Caco-2 (cell line): ENCODE results near the gene C1orf198. TPM values are rescaled to one million over a fixed set of nuclear protein-coding genes. Genes with fewer than 3 reads are reported as not detected.

Experiments used
- BruUV-seq: library from RNA; stranded (reverse); fragments of 400-500 nt; replicated peaks from 2 replicates; lab custom pipeline; 2021; lab: Mats Ljungman, UMichigan
- CTCF ChIA-PET: fragments of 300-600 bp; sonication (Branson Sonifier 250); formaldehyde crosslinking; loops from one replicate; lab custom pipeline; 2022; ENCODE audit warnings: antibody characterized with exemption; lab: Charles Lee
- POLR2A ChIA-PET: fragments of 300-600 bp; sonication (Branson Sonifier 250); formaldehyde crosslinking; loops from one replicate; lab custom pipeline; 2022; ENCODE audit warnings: antibody characterized with exemption; lab: Charles Lee
- DNase-seq, 2 experiments: peaks; one replicate each; pipeline versions ENCODE4 v3.0.0 to v3.0.0-alpha.2; 2020 to 2022
- H3K27me3 ChIP-seq: replicated peaks from 2 replicates; pipeline ENCODE4 v1.6.0; 2011; ENCODE audit warnings: low read length; ENCODE audit not compliant: control insufficient read depth, insufficient read depth
- H3K36me3 ChIP-seq: 2 replicates; pipeline ENCODE4 v1.5.1; 2011; ENCODE audit warnings: low read length; ENCODE audit not compliant: control insufficient read depth, insufficient read depth
- H3K4me1 ChIP-seq: fragments of 250-450 bp; sonication (Bioruptor Pico); 2 replicates; pipeline ENCODE4 v1.5.1; 2020; ENCODE audit warnings: mild to moderate bottlenecking
- H3K4me3 ChIP-seq: 2 replicates; pipeline ENCODE4 v1.5.1; 2011; ENCODE audit warnings: low read depth, mild to moderate bottlenecking, control low read depth, low read length
- H3K9me3 ChIP-seq: fragments of 250-450 bp; sonication (Bioruptor Pico); 2 replicates; pipeline ENCODE4 v1.5.1; 2020; ENCODE audit warnings: mild to moderate bottlenecking, moderate library complexity
- H3K27ac Mint-ChIP-seq: one replicate; pipeline ENCODE4 v1.8.0; 2022; ENCODE audit warnings: mixed read lengths; ENCODE audit not compliant: unreplicated experiment
- H3K27me3 Mint-ChIP-seq: one replicate; pipeline ENCODE4 v1.8.0; 2022; ENCODE audit warnings: mixed read lengths; ENCODE audit not compliant: insufficient read depth, unreplicated experiment
- H3K36me3 Mint-ChIP-seq: one replicate; pipeline ENCODE4 v1.8.0; 2022; ENCODE audit warnings: mild to moderate bottlenecking, mixed read lengths; ENCODE audit not compliant: insufficient read depth, unreplicated experiment
- H3K4me1 Mint-ChIP-seq: one replicate; pipeline ENCODE4 v1.8.0; 2022; ENCODE audit warnings: low read depth, mixed read lengths; ENCODE audit not compliant: unreplicated experiment
- H3K4me3 Mint-ChIP-seq: one replicate; pipeline ENCODE4 v1.8.0; 2022; ENCODE audit warnings: mild to moderate bottlenecking, moderate library complexity, mixed read lengths; ENCODE audit not compliant: unreplicated experiment
- H3K9me3 Mint-ChIP-seq: one replicate; pipeline ENCODE4 v1.8.0; 2022; ENCODE audit warnings: mixed read lengths; ENCODE audit not compliant: unreplicated experiment
- intact Hi-C: fragments of 100-400 bp; cut with micrococcal nuclease; formaldehyde crosslinking; loops from one replicate; pipeline ENCODE4 v1.10.0; 2022; ENCODE audit not compliant: unreplicated experiment
- total RNA-seq: library from RNA; stranded (reverse); gene quantifications from 2 replicates; pipeline ENCODE4 v1.2.3, GENCODE V29; 2022
- TF ChIP-seq, protein P1 (sequence below), 2 experiments: fragments of 200-600 bp in 1 of 2; IDR thresholded peaks; 1 replicate in 1 of 2; 2 replicates in 1 of 2; pipeline versions ENCODE4 v1.5.1 to v1.8.0; 2011 to 2022; ENCODE audit warnings: antibody characterized with exemption in 1 of 2, control low read depth in 1 of 2, inconsistent platforms in 1 of 2, low read depth in 1 of 2, low read length in 1 of 2, mild to moderate bottlenecking in 1 of 2, moderate library complexity in 1 of 2; ENCODE audit not compliant: insufficient read depth in 1 of 2, severe bottlenecking in 1 of 2, unreplicated experiment in 1 of 2

C1orf198 gene
- total RNA-seq, 1 experiment from 2014 or later, result 92.2 TPM

DNA sequence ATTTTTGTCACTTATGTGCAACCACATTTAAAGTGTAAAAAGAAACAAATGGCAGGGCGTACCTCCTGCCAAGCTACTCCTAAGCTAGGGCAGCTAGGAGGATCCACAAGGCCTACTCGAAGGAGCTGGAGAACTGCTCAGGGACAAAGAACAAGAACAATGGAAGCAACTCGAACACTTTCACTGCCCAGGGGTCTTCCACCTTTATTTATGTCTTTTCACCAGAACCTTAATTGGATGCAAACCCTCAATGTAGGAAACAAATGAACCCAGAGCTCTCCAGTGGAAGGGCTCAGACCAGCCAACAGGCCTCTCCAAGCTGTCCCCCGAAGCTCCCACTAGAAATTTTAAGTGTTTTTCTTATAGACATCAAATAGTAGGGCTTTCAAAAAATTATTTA, 39.9 kb downstream of the C1orf198 start:
- CTCF ChIA-PET, result no interaction called here

DNA sequence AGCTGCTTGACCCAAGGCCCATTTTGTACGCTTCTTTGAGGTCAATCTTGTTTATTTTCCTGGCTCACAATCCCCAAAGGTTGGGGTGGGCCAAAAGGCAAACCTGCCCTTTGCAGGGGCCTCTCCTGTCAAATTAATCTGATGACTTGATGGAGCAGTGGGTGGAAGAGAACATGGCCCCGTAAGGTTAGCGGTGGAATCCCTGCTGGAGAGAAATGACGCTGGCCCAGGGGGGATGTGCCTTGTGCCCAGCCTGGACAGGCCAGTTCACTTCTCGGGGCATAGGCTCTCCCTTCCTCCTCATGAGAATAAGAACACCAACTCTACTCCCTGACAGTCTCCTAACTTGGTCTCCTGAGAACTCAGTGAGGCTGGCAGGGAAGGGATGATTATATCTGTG, 40.5 kb downstream of the C1orf198 start:
- intact Hi-C loops, result no loop called here
- H3K36me3 ChIP-seq, result no peaks in the 10 kb centered on the region
- H3K36me3 Mint-ChIP-seq, result no peaks in the 10 kb centered on the region
- CTCF ChIA-PET, result no interaction called here
- POLR2A ChIA-PET, result no interaction called here
- peaks cover 4% of the 10 kb centered on the region for H3K4me1 Mint-ChIP-seq
- no TSS peak for BruUV-seq
- H3K4me1 ChIP-seq, result no peaks in the 10 kb centered on the region
- no peaks in the 10 kb centered on the region for H3K9me3 ChIP-seq
- H3K27ac Mint-ChIP-seq, result no peak overlapping the region
- no peaks in the 10 kb centered on the region for H3K9me3 Mint-ChIP-seq
- TF ChIP-seq, protein P1, sequence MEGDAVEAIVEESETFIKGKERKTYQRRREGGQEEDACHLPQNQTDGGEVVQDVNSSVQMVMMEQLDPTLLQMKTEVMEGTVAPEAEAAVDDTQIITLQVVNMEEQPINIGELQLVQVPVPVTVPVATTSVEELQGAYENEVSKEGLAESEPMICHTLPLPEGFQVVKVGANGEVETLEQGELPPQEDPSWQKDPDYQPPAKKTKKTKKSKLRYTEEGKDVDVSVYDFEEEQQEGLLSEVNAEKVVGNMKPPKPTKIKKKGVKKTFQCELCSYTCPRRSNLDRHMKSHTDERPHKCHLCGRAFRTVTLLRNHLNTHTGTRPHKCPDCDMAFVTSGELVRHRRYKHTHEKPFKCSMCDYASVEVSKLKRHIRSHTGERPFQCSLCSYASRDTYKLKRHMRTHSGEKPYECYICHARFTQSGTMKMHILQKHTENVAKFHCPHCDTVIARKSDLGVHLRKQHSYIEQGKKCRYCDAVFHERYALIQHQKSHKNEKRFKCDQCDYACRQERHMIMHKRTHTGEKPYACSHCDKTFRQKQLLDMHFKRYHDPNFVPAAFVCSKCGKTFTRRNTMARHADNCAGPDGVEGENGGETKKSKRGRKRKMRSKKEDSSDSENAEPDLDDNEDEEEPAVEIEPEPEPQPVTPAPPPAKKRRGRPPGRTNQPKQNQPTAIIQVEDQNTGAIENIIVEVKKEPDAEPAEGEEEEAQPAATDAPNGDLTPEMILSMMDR (IDR thresholded peaks at IDR 0.05; ENCODE audit: insufficient read depth in 1 of 2, low read depth in 1 of 2, low read length in 1 of 2, severe bottlenecking in 1 of 2, unreplicated experiment in 1 of 2), result no peak
- no peaks in the 10 kb centered on the region for H3K27me3 ChIP-seq
- no peak overlapping the region for H3K4me3 Mint-ChIP-seq
- no peaks in the 10 kb centered on the region for H3K27me3 Mint-ChIP-seq
- H3K4me3 ChIP-seq, result no peak overlapping the region
- DNase-seq, result no peak

More for the DNA sequence above, 39.9 kb downstream of the C1orf198 start:
- Histone ChIP-seq H3K36me3 (no peaks in the 10 kb centered on the region), H3K9me3 (no peaks in the 10 kb centered on the region), H3K4me3 (no peak overlapping the region), H3K4me1 (no peaks in the 10 kb centered on the region), H3K27me3 (no peaks in the 10 kb centered on the region)
- no peak for DNase-seq
- Mint-ChIP-seq H3K36me3 (no peaks in the 10 kb centered on the region), H3K27me3 (no peaks in the 10 kb centered on the region), H3K9me3 (no peaks in the 10 kb centered on the region), H3K27ac (no peak overlapping the region), H3K4me3 (no peak overlapping the region), H3K4me1 (peaks cover 4% of the 10 kb centered on the region)
- TF ChIP-seq, protein P1 (IDR thresholded peaks at IDR 0.05; ENCODE audit: insufficient read depth in 1 of 2, low read depth in 1 of 2, low read length in 1 of 2, severe bottlenecking in 1 of 2, unreplicated experiment in 1 of 2), result no peak
- intact Hi-C loops, result no loop called here
- POLR2A ChIA-PET, result no interaction called here
- no TSS peak for BruUV-seq

DNA sequence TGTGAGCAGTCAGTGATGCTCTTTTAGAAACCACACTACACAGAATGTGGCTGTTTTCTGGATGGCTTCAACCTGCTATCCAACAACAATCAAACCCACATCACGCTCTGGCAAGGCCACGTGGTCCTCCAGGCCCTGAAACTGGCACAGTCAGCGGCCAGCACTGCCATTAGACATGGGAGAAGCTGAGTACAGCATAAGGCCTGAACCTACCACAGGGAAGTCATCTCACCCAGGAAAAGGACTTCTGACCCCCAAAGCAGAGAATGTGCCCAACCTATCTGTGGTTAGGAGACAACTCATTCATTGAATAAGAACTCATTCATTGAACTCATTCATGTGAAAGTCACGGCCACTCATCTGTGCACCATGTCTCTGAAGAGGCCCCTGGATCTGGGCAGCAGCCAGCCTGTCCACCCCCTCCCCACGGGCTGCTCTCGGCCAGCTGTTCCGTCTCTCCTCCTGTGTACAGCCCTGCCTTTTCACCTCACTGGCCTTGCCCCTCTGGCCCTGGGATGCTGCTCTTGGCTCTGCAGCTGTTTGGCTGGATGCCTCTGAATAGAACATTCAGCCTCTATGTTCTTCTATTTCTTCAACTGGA, 41.1 kb downstream of the C1orf198 start:
- DNase-seq, result no peak
- no peaks in the 10 kb centered on the region for H3K9me3 ChIP-seq
- Mint-ChIP-seq H3K36me3 (no peaks in the 10 kb centered on the region), H3K4me1 (peaks cover 4% of the 10 kb centered on the region), H3K9me3 (no peaks in the 10 kb centered on the region), H3K27me3 (no peaks in the 10 kb centered on the region), H3K4me3 (no peak overlapping the region), H3K27ac (no peak overlapping the region)
- CTCF ChIA-PET, result no interaction called here
- intact Hi-C loops, result no loop called here
- POLR2A ChIA-PET, result no interaction called here
- no peaks in the 10 kb centered on the region for H3K36me3 ChIP-seq
- TF ChIP-seq, protein P1 (IDR thresholded peaks at IDR 0.05; ENCODE audit: insufficient read depth in 1 of 2, low read depth in 1 of 2, low read length in 1 of 2, severe bottlenecking in 1 of 2, unreplicated experiment in 1 of 2), result no peak
- no peak overlapping the region for H3K4me3 ChIP-seq
- BruUV-seq, result no TSS peak
- H3K27me3 ChIP-seq, result no peaks in the 10 kb centered on the region
- H3K4me1 ChIP-seq, result no peaks in the 10 kb centered on the region
